Small intestine (tissue), 7 donors: ENCODE measurements around the gene UNC5C. TPM values are rescaled to one million over a fixed set of nuclear protein-coding genes. Genes with fewer than 3 reads are reported as not detected.

Source experiments
- DNase-seq, 2 donors: peaks; one replicate each; pipeline versions ENCODE4 v3.0.0 to v3.0.0-alpha.2; 2013
- FAIRE-seq: peaks from 2 replicates; lab custom pipeline; 2012; peaks lifted over from hg19 to GRCh38; lab: Jason Lieb, UNC
- H3K27ac ChIP-seq, 3 donors: one replicate each; pipeline ENCODE4 v1.5.1; 2013; ENCODE audit warnings: low read length in 2 of 3, mild to moderate bottlenecking in 2 of 3, control low read depth in 1 of 3, inconsistent platforms in 1 of 3, low read depth in 1 of 3, moderate library complexity in 1 of 3
- H3K27me3 ChIP-seq, 3 donors: one replicate each; pipeline ENCODE4 v1.6.1; 2013; ENCODE audit warnings: low read length in 3 of 3, inconsistent platforms in 1 of 3; ENCODE audit not compliant: control insufficient read depth in 3 of 3, insufficient read depth in 3 of 3
- H3K36me3 ChIP-seq, 3 donors: one replicate each; pipeline ENCODE4 v1.6.1; 2013; ENCODE audit warnings: low read length in 3 of 3, inconsistent platforms in 1 of 3, low read depth in 1 of 3, mild to moderate bottlenecking in 1 of 3, moderate library complexity in 1 of 3; ENCODE audit not compliant: control insufficient read depth in 3 of 3, insufficient read depth in 2 of 3
- H3K4me1 ChIP-seq, 3 donors: one replicate each; pipeline ENCODE4 v1.6.1; 2013; ENCODE audit warnings: low read length in 2 of 3, inconsistent platforms in 1 of 3, low read depth in 1 of 3, mild to moderate bottlenecking in 1 of 3, moderate library complexity in 1 of 3; ENCODE audit not compliant: control insufficient read depth in 3 of 3, insufficient read depth in 2 of 3
- H3K4me3 ChIP-seq, 3 donors: one replicate each; pipeline ENCODE4 v1.5.1; 2013; ENCODE audit warnings: low read length in 3 of 3, control low read depth in 1 of 3, inconsistent platforms in 1 of 3, low read depth in 1 of 3, mild to moderate bottlenecking in 1 of 3, moderate library complexity in 1 of 3
- H3K9me3 ChIP-seq, 2 donors: one replicate each; pipeline ENCODE4 v1.6.1; 2013; ENCODE audit warnings: low read depth in 1 of 2, low read length in 1 of 2; ENCODE audit not compliant: control insufficient read depth in 2 of 2, insufficient read depth in 1 of 2
- WGBS, 3 donors: extraction: QIAGEN DNeasy Blood & Tissue Kit; methylation state at CpG; one replicate each; pipeline ENCODE4 v1.1.7; 2013; 5-methylcytosine and 5-hydroxymethylcytosine counted together
- polyA plus RNA-seq, 4 donors: library from polyadenylated mRNA; stranded (reverse) in 3 of 4; unstranded in 1 of 4; fragments of 200-250 nt in 3 of 4; fragments of 120-200 nt in 1 of 4; gene quantifications; one replicate each; pipeline versions ENCODE4 v1.2.1 to v1.2.3, GENCODE V29; 2013
- donor health status: healthy with polysubstance abuse.
- donor health status: control.
- donor health status: control.
- donor health status: Bipolar disorder and iron deficiency.
- donor health status: healthy.

UNC5C gene
- polyA plus RNA-seq, 4 donors = under 0.01 to 2.9 (median 1.1) TPM; not detected in 1

DNA sequence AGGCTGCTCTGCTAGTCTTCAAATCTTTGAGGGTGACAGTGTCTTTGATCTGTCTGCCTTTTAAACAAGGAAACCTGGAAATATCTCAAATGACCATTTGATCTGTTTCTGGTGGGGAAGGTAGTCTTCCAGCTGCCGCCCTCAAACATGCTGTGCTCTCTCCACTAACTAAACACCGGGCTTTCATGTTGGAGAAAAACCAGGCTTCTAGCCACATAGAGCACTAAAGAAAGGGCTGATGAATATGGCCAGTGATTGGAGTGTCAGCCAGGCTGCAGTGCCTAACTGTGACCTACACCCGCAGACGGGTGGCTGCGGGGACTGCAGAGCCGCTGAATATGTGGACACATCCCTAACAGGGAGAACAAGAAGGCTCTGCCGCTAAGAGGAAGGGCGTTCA, 85.9 kb downstream of the UNC5C start:
- FAIRE-seq = no peak
- Histone ChIP-seq H3K9me3 (no peaks in the 10 kb centered on the region), H3K4me1 (no peaks in the 10 kb centered on the region), H3K4me3 (no peak overlapping the region), H3K27ac (no peak overlapping the region), H3K36me3 (no peaks in the 10 kb centered on the region), H3K27me3 (no peaks in the 10 kb centered on the region)
- 81 to 87% (median 86%) methylated on average over 8 of the region's 8 CpGs for WGBS, 3 donors
- no peak for DNase-seq

DNA sequence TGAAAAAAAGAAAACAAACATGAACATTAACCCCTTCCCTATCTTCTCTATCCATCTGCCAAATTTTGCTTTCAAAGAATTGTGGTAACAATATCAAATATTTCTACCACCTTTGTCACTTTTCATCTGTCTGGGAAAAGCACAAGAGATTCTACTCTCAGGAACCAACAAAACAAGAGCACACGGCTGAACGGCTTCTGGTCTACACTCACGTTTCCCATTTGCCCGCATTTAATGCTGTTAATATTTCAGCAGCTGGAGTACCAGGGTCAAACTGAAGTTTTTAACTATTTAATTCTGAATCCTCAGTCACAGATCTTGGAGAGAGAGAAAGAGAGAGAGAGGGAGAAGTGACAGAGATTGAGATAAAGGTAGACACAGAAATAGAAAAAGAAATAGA, 91.4 kb downstream of the UNC5C start:
- no peaks in the 10 kb centered on the region for H3K9me3 ChIP-seq
- H3K27ac ChIP-seq = no peak overlapping the region
- no peaks in the 10 kb centered on the region for H3K4me1 ChIP-seq
- WGBS, 3 donors = 72 to 76% (median 72%) methylated on average over 4 of the region's 4 CpGs
- FAIRE-seq (no peak), DNase-seq (no peak)
- no peaks in the 10 kb centered on the region for H3K27me3 ChIP-seq
- H3K36me3 ChIP-seq = no peaks in the 10 kb centered on the region
- no peak overlapping the region for H3K4me3 ChIP-seq

- 75 to 85% (median 84%) methylated on average over 2 of the region's 2 CpGs for WGBS, 3 donors
- FAIRE-seq (no peak), DNase-seq (no peak)
- Histone ChIP-seq H3K27me3 (no peaks in the 10 kb centered on the region), H3K4me1 (no peaks in the 10 kb centered on the region), H3K4me3 (no peak overlapping the region), H3K36me3 (no peaks in the 10 kb centered on the region), H3K27ac (no peak overlapping the region), H3K9me3 (no peaks in the 10 kb centered on the region)
Measured at GRCh38 chr4:95450294-95450693, 98.5 kb downstream of the UNC5C start.

DNA sequence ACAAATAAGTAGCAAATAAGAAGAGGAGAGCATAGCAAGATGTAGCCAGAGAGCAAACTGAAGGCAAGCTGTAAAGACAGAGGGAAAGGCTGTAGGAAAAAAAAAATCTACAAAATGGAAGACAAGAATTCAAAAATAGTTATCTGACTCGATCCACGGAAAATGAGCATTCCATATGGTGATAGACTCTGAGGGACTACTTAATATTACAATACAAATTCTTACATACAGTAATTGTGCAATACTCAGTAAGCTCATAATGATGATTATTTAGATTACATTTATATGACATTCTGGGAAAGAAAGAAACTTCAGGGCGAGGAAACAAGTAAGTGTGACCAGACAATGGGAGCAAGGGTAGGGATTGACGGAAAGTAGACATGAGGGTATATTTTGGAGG, 102.6 kb downstream of the UNC5C start:
- Histone ChIP-seq H3K27ac (no peak overlapping the region), H3K4me1 (no peaks in the 10 kb centered on the region), H3K4me3 (no peak overlapping the region), H3K36me3 (no peaks in the 10 kb centered on the region), H3K27me3 (no peaks in the 10 kb centered on the region), H3K9me3 (no peaks in the 10 kb centered on the region)
- DNase-seq (no peak), FAIRE-seq (no peak)
- 84 to 96% (median 89%) methylated on average over 4 of the region's 4 CpGs for WGBS, 3 donors

DNA sequence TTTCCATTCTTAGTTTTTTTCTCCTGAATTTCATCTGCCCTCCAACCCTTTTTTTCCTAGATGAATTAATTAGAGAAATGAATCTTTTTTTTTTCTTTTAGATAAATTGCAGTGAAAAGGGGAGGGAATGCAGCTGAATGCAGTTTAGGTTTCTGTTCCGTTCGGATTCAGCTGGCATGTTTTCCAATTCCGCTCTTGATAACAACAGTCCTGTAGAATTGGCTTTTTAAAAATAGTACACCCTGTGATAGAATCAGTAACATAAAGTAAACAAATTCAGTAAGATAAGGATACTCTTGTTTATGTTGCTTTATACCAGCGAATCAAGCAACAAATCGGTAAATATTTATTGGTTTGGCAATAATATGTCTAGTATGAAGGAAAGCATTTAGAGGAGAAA, 103.5 kb downstream of the UNC5C start:
- 72 to 80% (median 74%) methylated on average over 5 of the region's 5 CpGs for WGBS, 3 donors
- H3K4me3 ChIP-seq = no peak overlapping the region
- H3K4me1 ChIP-seq = no peaks in the 10 kb centered on the region
- H3K9me3 ChIP-seq = no peaks in the 10 kb centered on the region
- H3K27ac ChIP-seq = no peak overlapping the region
- FAIRE-seq (no peak), DNase-seq (no peak)
- no peaks in the 10 kb centered on the region for H3K27me3 ChIP-seq
- no peaks in the 10 kb centered on the region for H3K36me3 ChIP-seq

DNA sequence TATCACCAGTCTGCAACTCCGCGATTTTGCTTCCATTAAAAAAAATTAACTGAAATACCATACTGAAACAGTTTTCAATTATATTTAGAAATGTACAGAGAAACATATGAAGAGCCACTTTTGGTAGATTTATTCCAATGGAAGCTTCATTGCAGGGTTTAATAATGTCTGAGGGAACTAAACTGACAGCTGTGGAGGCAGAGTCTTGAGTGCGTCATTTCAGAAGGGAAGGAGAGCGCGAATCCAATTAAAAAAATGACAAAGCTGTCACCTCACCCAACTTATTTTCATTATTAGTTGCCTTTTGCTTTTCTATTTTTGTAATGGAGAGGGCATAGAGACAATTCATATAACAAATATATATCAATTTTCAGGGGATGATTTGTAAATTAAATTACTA, 104.0 kb downstream of the UNC5C start:
- Histone ChIP-seq H3K27me3 (no peaks in the 10 kb centered on the region), H3K36me3 (no peaks in the 10 kb centered on the region), H3K9me3 (no peaks in the 10 kb centered on the region), H3K27ac (no peak overlapping the region), H3K4me1 (no peaks in the 10 kb centered on the region), H3K4me3 (no peak overlapping the region)
- no peak for DNase-seq
- 91 to 96% (median 96%) methylated on average over 5 of the region's 5 CpGs for WGBS, 3 donors
- FAIRE-seq = no peak

- H3K27ac ChIP-seq = no peak overlapping the region
- no peaks in the 10 kb centered on the region for H3K4me1 ChIP-seq
- FAIRE-seq (no peak), DNase-seq (no peak)
- no peak overlapping the region for H3K4me3 ChIP-seq
- no peaks in the 10 kb centered on the region for H3K36me3 ChIP-seq
- no peaks in the 10 kb centered on the region for H3K9me3 ChIP-seq
- WGBS, 3 donors = 17 to 50% (median 32%) methylated on average over 4 of the region's 4 CpGs
- H3K27me3 ChIP-seq = no peaks in the 10 kb centered on the region
Measured at GRCh38 chr4:95439896-95440295, 108.9 kb downstream of the UNC5C start.

GRCh38 chr4:95439071-95439470, 109.7 kb downstream of the UNC5C start:
- WGBS, 3 donors = 10 to 46% (median 38%) methylated on average over 2 of the region's 2 CpGs
- DNase-seq = no peak
- Histone ChIP-seq H3K9me3 (no peaks in the 10 kb centered on the region), H3K27me3 (no peaks in the 10 kb centered on the region), H3K4me3 (no peak overlapping the region), H3K4me1 (no peaks in the 10 kb centered on the region), H3K36me3 (no peaks in the 10 kb centered on the region), H3K27ac (no peak overlapping the region)
- FAIRE-seq = no peak

DNA sequence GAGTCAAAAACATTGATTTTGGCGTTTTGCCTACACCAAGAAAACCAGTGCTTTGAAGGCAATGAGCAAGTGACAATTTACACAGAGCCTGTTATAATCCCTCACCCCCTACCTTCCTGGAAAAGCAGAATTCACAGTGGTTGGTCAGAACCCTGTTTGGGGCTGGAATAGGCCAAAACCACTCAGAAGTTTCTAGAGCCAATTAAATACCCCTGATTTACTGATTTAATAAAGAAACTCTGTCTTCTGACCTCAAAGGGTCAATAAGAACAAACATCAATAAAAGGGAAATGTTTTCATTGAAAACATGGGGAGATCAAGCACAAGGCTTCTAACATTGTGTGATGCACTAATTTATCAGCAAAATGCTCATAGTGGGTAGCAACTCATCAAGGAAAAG, 116.3 kb downstream of the UNC5C start:
- H3K36me3 ChIP-seq = no peaks in the 10 kb centered on the region
- no peaks in the 10 kb centered on the region for H3K9me3 ChIP-seq
- WGBS, 3 donors = 34 to 70% (median 36%) methylated on average over 1 of the region's 1 CpG
- no peaks in the 10 kb centered on the region for H3K4me1 ChIP-seq
- DNase-seq (no peak), FAIRE-seq (no peak)
- no peak overlapping the region for H3K4me3 ChIP-seq
- no peak overlapping the region for H3K27ac ChIP-seq
- H3K27me3 ChIP-seq = no peaks in the 10 kb centered on the region
